Mesenchymal stem cell (in vitro differentiated cells and primary cell): ENCODE data around the gene ZNF609.

Experiments used
- DNase-seq: peaks from one replicate; pipeline ENCODE4 v3.0.0-alpha.2; 2013
- H2AFZ ChIP-seq: one replicate; pipeline ENCODE4 v1.6.1; 2013; ENCODE audit warnings: low read depth, mild to moderate bottlenecking, control low read depth, inconsistent platforms, low read length, moderate library complexity
- H2AK5ac ChIP-seq: 2 replicates; pipeline ENCODE4 v1.6.1; 2013; ENCODE audit warnings: low read length, moderate library complexity, mild to moderate bottlenecking, inconsistent platforms; ENCODE audit not compliant: severe bottlenecking
- H2BK120ac ChIP-seq: one replicate; pipeline ENCODE4 v1.6.1; 2013; ENCODE audit warnings: low read depth, mild to moderate bottlenecking, inconsistent platforms, low read length, moderate library complexity
- H2BK12ac ChIP-seq, 2 experiments: one replicate each; pipeline ENCODE4 v1.6.1; 2013; ENCODE audit warnings: inconsistent platforms in 2 of 2, low read length in 2 of 2, mild to moderate bottlenecking in 2 of 2, moderate library complexity in 2 of 2, control low read depth in 1 of 2
- H2BK15ac ChIP-seq: one replicate; pipeline ENCODE4 v1.6.1; 2013; ENCODE audit warnings: mild to moderate bottlenecking, low read depth, inconsistent platforms; ENCODE audit not compliant: poor library complexity, severe bottlenecking
- H2BK5ac ChIP-seq: 2 replicates; pipeline ENCODE4 v1.6.1; 2013; ENCODE audit warnings: low read depth, mild to moderate bottlenecking, low read length, control low read depth, inconsistent platforms; ENCODE audit not compliant: poor library complexity, severe bottlenecking
- H3K14ac ChIP-seq, 2 experiments: one replicate each; pipeline ENCODE4 v1.6.1; 2013; ENCODE audit warnings: inconsistent platforms in 2 of 2, low read length in 2 of 2, control low read depth in 1 of 2, mild to moderate bottlenecking in 1 of 2, moderate library complexity in 1 of 2
- H3K18ac ChIP-seq, 2 experiments: one replicate each; pipeline ENCODE4 v1.6.1; 2013; ENCODE audit warnings: inconsistent platforms in 2 of 2, low read length in 2 of 2, control low read depth in 1 of 2, low read depth in 1 of 2, mild to moderate bottlenecking in 1 of 2
- H3K23ac ChIP-seq, 2 experiments: one replicate each; pipeline ENCODE4 v1.6.1; 2013; ENCODE audit warnings: inconsistent platforms in 2 of 2, low read length in 2 of 2, mild to moderate bottlenecking in 2 of 2, moderate library complexity in 2 of 2, control low read depth in 1 of 2
- H3K27ac ChIP-seq: 2 replicates; pipeline ENCODE4 v1.5.1; 2013; ENCODE audit warnings: mild to moderate bottlenecking, moderate library complexity, low read length, control low read depth, inconsistent platforms; ENCODE audit not compliant: poor library complexity, severe bottlenecking
- H3K27me3 ChIP-seq, 2 experiments: 2 replicates each; pipeline versions ENCODE4 v1.6.1 to v1.7.0; 2013; ENCODE audit warnings: low read length in 2 of 2, mild to moderate bottlenecking in 2 of 2, moderate library complexity in 2 of 2, control low read depth in 1 of 2, inconsistent platforms in 1 of 2; ENCODE audit not compliant: control insufficient read depth in 1 of 2, insufficient read depth in 1 of 2
- H3K36me3 ChIP-seq, 2 experiments: 2 replicates each; pipeline versions ENCODE4 v1.6.1 to v1.7.0; 2013; ENCODE audit warnings: low read length in 2 of 2, control low read depth in 1 of 2, inconsistent platforms in 1 of 2, low read depth in 1 of 2, mild to moderate bottlenecking in 1 of 2; ENCODE audit not compliant: insufficient read depth in 2 of 2, control insufficient read depth in 1 of 2
- H3K4ac ChIP-seq, 2 experiments: one replicate each; pipeline ENCODE4 v1.6.1; 2013; ENCODE audit warnings: inconsistent platforms in 2 of 2, low read length in 2 of 2, mild to moderate bottlenecking in 2 of 2, moderate library complexity in 2 of 2, control low read depth in 1 of 2, low read depth in 1 of 2
- H3K4me1 ChIP-seq: 2 replicates; pipeline ENCODE4 v1.6.1; 2013; ENCODE audit warnings: low read depth, low read length, control low read depth; ENCODE audit not compliant: control insufficient read depth, insufficient read depth
- H3K4me2 ChIP-seq: 2 replicates; pipeline ENCODE4 v1.6.1; 2013; ENCODE audit warnings: low read length, mild to moderate bottlenecking, inconsistent platforms; ENCODE audit not compliant: poor library complexity, severe bottlenecking
- H3K4me3 ChIP-seq, 2 experiments: 2 replicates each; pipeline versions ENCODE4 v1.5.1 to v1.7.0; 2013; ENCODE audit warnings: low read length in 2 of 2, mild to moderate bottlenecking in 2 of 2, control low read depth in 1 of 2, low read depth in 1 of 2; ENCODE audit not compliant: insufficient read depth in 1 of 2
- H3K79me1 ChIP-seq: replicated peaks from 2 replicates; pipeline ENCODE4 v1.6.1; 2013; ENCODE audit warnings: mild to moderate bottlenecking, control low read depth, low read length, inconsistent platforms; ENCODE audit not compliant: poor library complexity, severe bottlenecking
- H3K9ac ChIP-seq: 2 replicates; pipeline ENCODE4 v1.7.0; 2013; ENCODE audit warnings: mild to moderate bottlenecking, low read length, moderate library complexity
- H3K9me3 ChIP-seq: 2 replicates; pipeline ENCODE4 v1.7.0; 2013; ENCODE audit warnings: mild to moderate bottlenecking, low read length; ENCODE audit not compliant: control insufficient read depth
- H4K8ac ChIP-seq: one replicate; pipeline ENCODE4 v1.6.1; 2013; ENCODE audit warnings: inconsistent platforms, mild to moderate bottlenecking, low read length, moderate library complexity
- H4K91ac ChIP-seq: one replicate; pipeline ENCODE4 v1.6.1; 2013; ENCODE audit warnings: mild to moderate bottlenecking, low read length, inconsistent platforms
- WGBS: methylation state at CpG from one replicate; pipeline ENCODE4 v1.1.7; 2013; ENCODE audit warnings: mixed read lengths; 5-methylcytosine and 5-hydroxymethylcytosine counted together

The ZNF609 gene

DNA sequence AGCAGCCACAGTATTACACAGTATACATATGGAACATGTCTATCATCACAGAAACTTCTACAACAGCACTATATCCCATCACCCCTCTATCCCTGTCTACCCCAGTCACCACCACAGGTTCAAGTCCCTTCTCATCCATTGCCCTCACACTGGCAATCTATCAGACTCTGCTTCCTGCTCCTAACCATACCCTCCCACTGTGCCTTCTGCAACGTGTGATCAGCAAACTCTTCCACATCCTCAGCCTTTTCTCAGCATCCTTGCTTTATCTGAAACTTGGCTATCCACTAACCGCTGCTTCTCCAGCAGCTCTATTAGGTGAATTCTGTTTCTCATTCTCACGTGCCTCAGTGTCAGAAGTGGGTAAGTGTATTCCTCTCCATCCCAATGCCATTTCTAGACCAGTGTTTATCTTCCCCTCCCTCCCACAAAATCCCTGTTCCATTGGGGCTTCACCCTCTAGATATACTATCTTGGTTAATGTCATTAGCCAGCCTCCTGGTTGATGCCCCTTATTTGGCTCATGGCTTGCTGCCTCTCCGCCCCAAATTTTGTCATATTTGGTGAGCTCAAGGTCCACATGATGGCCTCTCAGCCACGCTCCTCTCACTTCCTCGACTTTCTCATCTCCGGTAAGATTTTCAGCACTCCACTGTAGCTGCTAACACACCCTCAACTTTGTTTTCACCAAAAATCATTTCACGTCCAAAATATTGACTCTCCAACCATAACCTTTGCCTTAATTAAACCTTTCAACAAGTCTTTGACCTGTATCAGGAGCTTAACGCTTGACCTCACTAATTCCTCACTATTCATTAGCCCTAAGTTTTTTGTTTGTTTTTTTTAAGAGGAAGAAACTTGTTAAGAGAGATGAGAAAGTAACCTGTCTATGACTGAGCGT, 245.9 kb downstream of the ZNF609 start:
- H3K18ac ChIP-seq, result no peak overlapping the region
- no peak overlapping the region for H3K4me2 ChIP-seq
- WGBS, result 94% methylated on average over 8 of the region's 10 CpGs
- H3K23ac ChIP-seq, result no peak overlapping the region
- H3K27ac ChIP-seq, result no peak overlapping the region
- no peak overlapping the region for H2BK120ac ChIP-seq
- H3K4ac ChIP-seq, result no peak overlapping the region
- no peaks in the 10 kb centered on the region for H3K79me1 ChIP-seq
- no peak overlapping the region for H3K4me3 ChIP-seq
- no peak overlapping the region for H2AK5ac ChIP-seq
- H3K9ac ChIP-seq, result no peak overlapping the region
- H3K9me3 ChIP-seq, result no peaks in the 10 kb centered on the region
- no peak overlapping the region for H2AFZ ChIP-seq
- no peak overlapping the region for H4K91ac ChIP-seq
- H3K4me1 ChIP-seq, result peaks cover 5% of the 10 kb centered on the region
- H3K14ac ChIP-seq, result no peak overlapping the region
- H2BK5ac ChIP-seq, result no peak overlapping the region
- no peak for DNase-seq
- H2BK15ac ChIP-seq, result no peak overlapping the region
- H3K36me3 ChIP-seq, result no peaks in the 10 kb centered on the region
- H2BK12ac ChIP-seq, result no peak overlapping the region
- no peak overlapping the region for H4K8ac ChIP-seq
- no peaks in the 10 kb centered on the region for H3K27me3 ChIP-seq

DNA sequence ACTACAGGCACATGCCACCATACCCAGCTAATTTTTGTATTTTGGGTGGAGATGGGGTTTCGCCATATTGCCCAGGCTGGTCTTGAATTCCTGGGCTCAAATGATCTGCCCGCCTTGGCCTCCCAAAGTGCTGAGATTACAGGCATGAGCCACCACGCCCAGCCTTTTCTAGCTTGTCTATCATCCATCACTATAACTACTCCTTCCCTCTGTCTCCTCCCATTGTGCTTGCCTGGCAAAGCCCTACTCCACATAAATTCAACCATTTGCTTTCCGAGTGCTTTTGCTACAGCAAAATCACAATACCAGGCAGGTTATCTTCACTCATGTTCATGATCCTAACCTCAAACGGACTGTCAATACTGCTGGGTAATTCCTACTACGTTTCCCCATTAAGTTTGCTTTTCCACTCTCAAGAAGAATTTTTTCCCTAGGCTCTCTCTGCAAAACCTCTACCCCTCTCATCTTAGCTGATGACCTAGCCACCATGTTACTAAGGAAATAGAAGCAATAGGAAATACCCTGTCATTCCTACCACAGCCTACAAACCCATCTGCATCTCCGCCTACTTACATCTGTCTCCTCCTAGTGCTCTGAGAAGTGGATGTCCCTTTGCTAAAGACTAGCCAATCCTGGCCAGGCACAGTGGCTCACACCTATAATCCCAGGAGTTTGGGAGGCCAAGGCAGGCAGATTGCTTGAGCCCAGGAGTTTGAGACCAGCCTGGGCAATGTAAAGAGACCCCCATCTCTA, 250.5 kb downstream of the ZNF609 start:
- H4K8ac ChIP-seq, result no peak overlapping the region
- no peak for DNase-seq
- H3K9ac ChIP-seq, result no peak overlapping the region
- H2BK5ac ChIP-seq, result no peak overlapping the region
- no peak overlapping the region for H3K27ac ChIP-seq
- no peaks in the 10 kb centered on the region for H3K4me1 ChIP-seq
- H3K4ac ChIP-seq, result no peak overlapping the region
- no peak overlapping the region for H3K14ac ChIP-seq
- no peak overlapping the region for H3K23ac ChIP-seq
- WGBS, result 93% methylated on average over 7 of the region's 7 CpGs
- no peaks in the 10 kb centered on the region for H3K27me3 ChIP-seq
- H4K91ac ChIP-seq, result no peak overlapping the region
- H2BK120ac ChIP-seq, result no peak overlapping the region
- no peak overlapping the region for H3K4me2 ChIP-seq
- no peak overlapping the region for H3K4me3 ChIP-seq
- H3K18ac ChIP-seq, result no peak overlapping the region
- H2AK5ac ChIP-seq, result no peak overlapping the region
- no peak overlapping the region for H2AFZ ChIP-seq
- H3K79me1 ChIP-seq, result no peaks in the 10 kb centered on the region
- H2BK15ac ChIP-seq, result no peak overlapping the region
- H3K36me3 ChIP-seq, result no peaks in the 10 kb centered on the region
- H2BK12ac ChIP-seq, result no peak overlapping the region
- no peaks in the 10 kb centered on the region for H3K9me3 ChIP-seq

DNA sequence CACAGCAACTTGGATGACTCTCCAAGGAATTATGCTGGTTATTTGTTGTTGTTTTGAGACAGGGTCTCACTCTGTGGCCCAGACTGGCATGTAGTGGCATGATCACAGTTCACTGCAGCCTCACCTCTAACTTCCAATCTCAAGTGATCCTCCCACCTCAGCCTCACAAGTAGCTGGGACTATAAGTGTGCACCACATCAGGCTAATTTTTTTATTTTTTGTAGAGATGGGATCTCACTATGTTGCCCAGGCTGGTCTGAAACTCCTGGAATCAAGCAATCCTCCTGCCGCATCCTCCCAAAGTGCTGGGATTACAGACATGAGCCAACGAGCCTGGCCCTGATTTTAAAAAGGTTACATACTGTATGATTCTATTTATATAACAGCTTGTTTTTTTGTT, 252.0 kb downstream of the ZNF609 start:
- Histone ChIP-seq H3K4me3 (no peak overlapping the region), H3K27me3 (no peaks in the 10 kb centered on the region), H2AK5ac (no peak overlapping the region), H2AFZ (no peak overlapping the region), H3K14ac (no peak overlapping the region), H3K4me2 (no peak overlapping the region), H4K91ac (no peak overlapping the region), H2BK120ac (no peak overlapping the region), H2BK15ac (no peak overlapping the region), H3K27ac (no peak overlapping the region), H2BK12ac (no peak overlapping the region), H3K79me1 (no peaks in the 10 kb centered on the region), H3K23ac (no peak overlapping the region), H3K4me1 (no peaks in the 10 kb centered on the region), H2BK5ac (no peak overlapping the region), H3K4ac (no peak overlapping the region), H3K36me3 (no peaks in the 10 kb centered on the region), H3K9me3 (no peaks in the 10 kb centered on the region), H3K18ac (no peak overlapping the region), H3K9ac (no peak overlapping the region), H4K8ac (no peak overlapping the region)
- WGBS, result 100% methylated on average over 1 of the region's 2 CpGs
- DNase-seq, result no peak

DNA sequence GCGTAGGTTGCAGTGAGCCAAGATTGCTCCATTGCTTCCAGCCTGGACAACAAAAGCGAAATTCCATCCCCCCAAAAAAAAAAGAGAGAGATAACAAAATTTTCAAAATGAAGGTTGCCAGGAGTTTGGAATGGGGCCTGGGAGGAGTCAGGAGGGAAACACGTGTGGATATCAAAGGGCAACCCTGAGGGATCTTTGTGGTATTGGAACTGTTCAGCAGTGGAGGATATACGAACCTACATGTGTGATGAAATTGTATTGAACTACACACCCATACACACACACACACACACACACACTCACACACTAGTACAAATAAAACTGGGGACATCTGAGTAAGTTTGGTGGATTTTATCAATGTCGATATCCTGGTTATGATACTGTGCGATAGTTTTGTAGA, 253.2 kb downstream of the ZNF609 start:
- H3K79me1 ChIP-seq, result no peaks in the 10 kb centered on the region
- H3K9ac ChIP-seq, result no peak overlapping the region
- H3K18ac ChIP-seq, result no peak overlapping the region
- H3K27ac ChIP-seq, result no peak overlapping the region
- 100% methylated on average over 1 of the region's 6 CpGs for WGBS
- no peak overlapping the region for H3K4me2 ChIP-seq
- H2BK5ac ChIP-seq, result no peak overlapping the region
- no peak overlapping the region for H3K4me3 ChIP-seq
- H4K91ac ChIP-seq, result no peak overlapping the region
- H3K27me3 ChIP-seq, result no peaks in the 10 kb centered on the region
- H4K8ac ChIP-seq, result no peak overlapping the region
- no peaks in the 10 kb centered on the region for H3K36me3 ChIP-seq
- no peak overlapping the region for H2AFZ ChIP-seq
- H2BK15ac ChIP-seq, result no peak overlapping the region
- H3K14ac ChIP-seq, result no peak overlapping the region
- H3K4ac ChIP-seq, result no peak overlapping the region
- no peaks in the 10 kb centered on the region for H3K9me3 ChIP-seq
- no peak overlapping the region for H2AK5ac ChIP-seq
- H2BK12ac ChIP-seq, result no peak overlapping the region
- DNase-seq, result no peak
- H3K23ac ChIP-seq, result no peak overlapping the region
- no peaks in the 10 kb centered on the region for H3K4me1 ChIP-seq
- H2BK120ac ChIP-seq, result no peak overlapping the region
